NB4 (cell line): ENCODE measurements around the gene SYT6.

Experiments
- CTCF ChIP-seq: IDR thresholded peaks from one replicate; pipeline ENCODE4 v1.5.1; 2012; ENCODE audit warnings: low read depth, low read length
- MAX ChIP-seq: IDR thresholded peaks from 2 replicates; pipeline ENCODE4 v1.6.1; 2011; ENCODE audit warnings: low read depth, low read length
- POLR2A ChIP-seq: IDR thresholded peaks from 2 replicates; pipeline ENCODE4 v1.6.1; 2011; ENCODE audit warnings: mild to moderate bottlenecking; ENCODE audit not compliant: insufficient read length; ENCODE audit errors: extremely low read depth

DNA sequence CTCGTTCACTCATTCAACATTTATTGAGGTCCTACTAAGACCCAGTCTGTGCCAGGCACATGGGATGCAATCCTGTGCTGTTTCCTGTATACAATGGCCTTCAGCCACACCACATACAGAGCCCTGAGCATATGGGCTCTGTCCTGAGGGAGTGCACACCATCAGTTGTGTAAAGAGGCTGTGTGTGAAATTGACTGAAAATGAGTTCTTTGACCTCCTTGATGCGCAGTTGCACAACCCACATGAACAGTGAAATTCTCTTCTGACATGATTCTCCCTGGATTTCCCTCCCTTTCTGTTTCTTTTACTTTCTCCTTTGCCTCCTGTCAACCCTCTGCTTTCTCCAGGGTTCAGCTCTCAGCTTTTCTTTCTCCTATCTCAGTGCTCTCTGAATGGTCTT is 6.3 kb upstream of the SYT6 start:
- TF ChIP-seq CTCF (no peak), POLR2A (no peak), MAX (no peak)
